Panc1 (cell line): ENCODE data around the gene GBA2.

Experiments used
- SIN3A ChIP-seq: IDR thresholded peaks from 2 replicates; pipeline ENCODE4 v1.6.1; 2012; ENCODE audit warnings: low read depth, mild to moderate bottlenecking, low read length, moderate library complexity, borderline replicate concordance; ENCODE audit not compliant: insufficient read depth
- TCF7L2 ChIP-seq: IDR thresholded peaks from 2 replicates; pipeline ENCODE4 v1.6.1; 2011; ENCODE audit warnings: mild to moderate bottlenecking, low read depth, low read length, inconsistent platforms
- TF ChIP-seq, protein P1 (sequence below): fragments of 450-650 bp; IDR thresholded peaks from 2 replicates; pipeline ENCODE4 v1.5.1; 2017; ENCODE audit warnings: mild to moderate bottlenecking

- TF ChIP-seq, protein P1, sequence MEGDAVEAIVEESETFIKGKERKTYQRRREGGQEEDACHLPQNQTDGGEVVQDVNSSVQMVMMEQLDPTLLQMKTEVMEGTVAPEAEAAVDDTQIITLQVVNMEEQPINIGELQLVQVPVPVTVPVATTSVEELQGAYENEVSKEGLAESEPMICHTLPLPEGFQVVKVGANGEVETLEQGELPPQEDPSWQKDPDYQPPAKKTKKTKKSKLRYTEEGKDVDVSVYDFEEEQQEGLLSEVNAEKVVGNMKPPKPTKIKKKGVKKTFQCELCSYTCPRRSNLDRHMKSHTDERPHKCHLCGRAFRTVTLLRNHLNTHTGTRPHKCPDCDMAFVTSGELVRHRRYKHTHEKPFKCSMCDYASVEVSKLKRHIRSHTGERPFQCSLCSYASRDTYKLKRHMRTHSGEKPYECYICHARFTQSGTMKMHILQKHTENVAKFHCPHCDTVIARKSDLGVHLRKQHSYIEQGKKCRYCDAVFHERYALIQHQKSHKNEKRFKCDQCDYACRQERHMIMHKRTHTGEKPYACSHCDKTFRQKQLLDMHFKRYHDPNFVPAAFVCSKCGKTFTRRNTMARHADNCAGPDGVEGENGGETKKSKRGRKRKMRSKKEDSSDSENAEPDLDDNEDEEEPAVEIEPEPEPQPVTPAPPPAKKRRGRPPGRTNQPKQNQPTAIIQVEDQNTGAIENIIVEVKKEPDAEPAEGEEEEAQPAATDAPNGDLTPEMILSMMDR = no peak
- TF ChIP-seq SIN3A = no peak
- no peak for TF ChIP-seq TCF7L2
These were observed 3.5 kb downstream of the GBA2 start for GRCh38 chr9:35745569-35745968.
